IMR-90 (cell line): ENCODE data around the gene GRIA4. TPM values are rescaled to one million over a fixed set of nuclear protein-coding genes. Genes with fewer than 3 reads are reported as not detected.

Source experiments
- ATAC-seq: fragments of 200-7000 bp; cut with Tn5 transposase; 2 replicates; pipeline ENCODE4 v1.9.1; 2020; ENCODE audit warnings: low read depth, mild to moderate bottlenecking, moderate library complexity
- BruUV-seq: library from RNA; stranded (reverse); fragments of 400-500 nt; replicated peaks from 2 replicates; lab custom pipeline; 2021; lab: Mats Ljungman, UMichigan
- CTCF ChIA-PET: fragments of 300-600 bp; formaldehyde crosslinking; extraction: SDS; loops from one replicate; lab custom pipeline; 2021; ENCODE audit warnings: antibody characterized with exemption; lab: Yijun Ruan, JAX
- POLR2A ChIA-PET: fragments of 300-600 bp; sonication (Branson Sonifier 250); formaldehyde crosslinking; loops from one replicate; lab custom pipeline; 2022; ENCODE audit warnings: antibody characterized with exemption; ENCODE audit not compliant: unreplicated experiment; lab: Charles Lee
- DNase-seq: peaks from one replicate; pipeline ENCODE4 v3.0.0; 2013
- H2AFZ ChIP-seq: replicated peaks from 2 replicates; pipeline ENCODE3; 2013; ENCODE audit warnings: low read length, mild to moderate bottlenecking; ENCODE audit not compliant: poor library complexity
- H2AK5ac ChIP-seq: 2 replicates; pipeline ENCODE4 v1.6.1; 2013; ENCODE audit warnings: low read depth, low read length, inconsistent platforms
- H2AK9ac ChIP-seq: replicated peaks from 2 replicates; pipeline ENCODE3; 2013; ENCODE audit warnings: mild to moderate bottlenecking, low read depth, low read length, moderate library complexity; ENCODE audit not compliant: poor library complexity
- H2BK120ac ChIP-seq: 2 replicates; pipeline ENCODE4 v1.6.1; 2013; ENCODE audit warnings: low read depth, low read length, inconsistent platforms
- H2BK15ac ChIP-seq: 3 replicates; pipeline ENCODE4 v1.6.1; 2013; ENCODE audit warnings: low read depth, low read length, inconsistent platforms
- H2BK20ac ChIP-seq: 2 replicates; pipeline ENCODE4 v1.6.1; 2013; ENCODE audit warnings: low read depth, mild to moderate bottlenecking, inconsistent platforms, low read length, moderate library complexity
- H2BK5ac ChIP-seq: 2 replicates; pipeline ENCODE4 v1.6.1; 2013; ENCODE audit warnings: mild to moderate bottlenecking, low read depth, low read length, inconsistent platforms; ENCODE audit not compliant: poor library complexity, severe bottlenecking
- H3K14ac ChIP-seq: replicated peaks from 2 replicates; pipeline ENCODE4 v1.6.1; 2013; ENCODE audit warnings: low read depth, low read length, inconsistent platforms
- H3K18ac ChIP-seq: 2 replicates; pipeline ENCODE4 v1.6.1; 2013; ENCODE audit warnings: low read depth, low read length, control low read depth
- H3K23ac ChIP-seq: 2 replicates; pipeline ENCODE4 v1.6.1; 2013; ENCODE audit warnings: low read depth, low read length, inconsistent platforms
- H3K27ac ChIP-seq: 2 replicates; pipeline ENCODE4 v1.5.1; 2013; ENCODE audit warnings: mild to moderate bottlenecking, control low read depth, low read length; ENCODE audit not compliant: insufficient read depth
- H3K27me3 ChIP-seq: 2 replicates; pipeline ENCODE4 v1.6.1; 2013; ENCODE audit warnings: low read length; ENCODE audit not compliant: control insufficient read depth, insufficient read depth
- H3K36me3 ChIP-seq: 2 replicates; pipeline ENCODE4 v1.6.1; 2013; ENCODE audit warnings: low read length, mixed read lengths; ENCODE audit not compliant: control insufficient read depth, insufficient read depth
- H3K4ac ChIP-seq: 2 replicates; pipeline ENCODE4 v1.6.1; 2013; ENCODE audit warnings: low read depth, low read length, inconsistent platforms
- H3K4me1 ChIP-seq: 2 replicates; pipeline ENCODE4 v1.6.1; 2013; ENCODE audit warnings: low read length, mixed read lengths; ENCODE audit not compliant: control insufficient read depth, insufficient read depth
- H3K4me2 ChIP-seq: 2 replicates; pipeline ENCODE4 v1.6.1; 2013; ENCODE audit warnings: low read depth, mild to moderate bottlenecking, control low read depth, low read length, moderate library complexity
- H3K4me3 ChIP-seq: 2 replicates; pipeline ENCODE4 v1.5.1; 2013; ENCODE audit warnings: low read depth, mild to moderate bottlenecking, control low read depth, low read length, moderate library complexity; ENCODE audit not compliant: insufficient read depth
- H3K56ac ChIP-seq: 2 replicates; pipeline ENCODE4 v1.6.1; 2013; ENCODE audit warnings: low read length, inconsistent platforms; ENCODE audit not compliant: insufficient read depth; ENCODE audit errors: extremely low read depth
- H3K79me1 ChIP-seq, 2 experiments: 2 replicates each; pipeline ENCODE4 v1.6.1; 2013; ENCODE audit warnings: low read length in 2 of 2, inconsistent platforms in 1 of 2, low read depth in 1 of 2
- H3K9ac ChIP-seq: 2 replicates; pipeline ENCODE4 v1.6.1; 2013; ENCODE audit warnings: low read depth, low read length, control low read depth
- H3K9me1 ChIP-seq: 2 replicates; pipeline ENCODE4 v1.6.1; 2013; ENCODE audit warnings: low read length, inconsistent platforms; ENCODE audit not compliant: insufficient read depth
- H3K9me3 ChIP-seq: 2 replicates; pipeline ENCODE4 v1.6.1; 2013; ENCODE audit warnings: low read length; ENCODE audit not compliant: control insufficient read depth, insufficient read depth
- H4K20me1 ChIP-seq: 2 replicates; pipeline ENCODE4 v1.6.1; 2013; ENCODE audit warnings: low read length, inconsistent platforms; ENCODE audit not compliant: insufficient read depth
- H4K5ac ChIP-seq: 2 replicates; pipeline ENCODE4 v1.6.1; 2013; ENCODE audit warnings: mild to moderate bottlenecking, low read depth, low read length, control low read depth
- H4K8ac ChIP-seq, 2 experiments: 2 replicates each; pipeline ENCODE4 v1.6.1; 2013; ENCODE audit warnings: low read depth in 2 of 2, low read length in 2 of 2, control low read depth in 1 of 2, inconsistent platforms in 1 of 2
- H4K91ac ChIP-seq: 2 replicates; pipeline ENCODE4 v1.6.1; 2013; ENCODE audit warnings: low read depth, low read length, inconsistent platforms; ENCODE audit not compliant: insufficient read depth
- CEBPB ChIP-seq: IDR thresholded peaks from 2 replicates; pipeline ENCODE4 v1.6.1; 2012; ENCODE audit warnings: low read depth, low read length, improper control_type of control experiment
- MAZ ChIP-seq: IDR thresholded peaks from 2 replicates; pipeline ENCODE4 v1.6.1; 2012; ENCODE audit warnings: low read depth, mild to moderate bottlenecking, low read length, improper control_type of control experiment, moderate library complexity, borderline replicate concordance
- POLR2A ChIP-seq: IDR thresholded peaks from 2 replicates; pipeline ENCODE4 v1.6.1; 2012; ENCODE audit warnings: mild to moderate bottlenecking, low read depth, low read length
- RAD21 ChIP-seq: IDR thresholded peaks from 2 replicates; pipeline ENCODE4 v1.6.1; 2012; ENCODE audit warnings: low read length, improper control_type of control experiment
- SMC3 ChIP-seq: fragments of 150-350 bp; IDR thresholded peaks from 2 replicates; pipeline ENCODE4 v1.6.1; 2016; ENCODE audit warnings: low read depth, mild to moderate bottlenecking, antibody characterized with exemption, low read length, moderate library complexity
- WGBS, 2 experiments: methylation state at CpG; one replicate each; pipeline versions ENCODE4 v1.1.5 to v1.1.7; 2013; ENCODE audit warnings: missing lambda C conversion rate in 2 of 2; ENCODE audit not compliant: insufficient read length in 1 of 2; ENCODE audit errors: extremely low coverage in 2 of 2; 5-methylcytosine and 5-hydroxymethylcytosine counted together
- dilution Hi-C: fragments of 300-500 bp; cut with HindIII; formaldehyde crosslinking; loops from one replicate; pipeline ENCODE4 v1.14.3; 2018; ENCODE audit warnings: low sequenced_read_pairs; ENCODE audit not compliant: unreplicated experiment
- in situ Hi-C: fragments of 300-500 bp; cut with MboI; formaldehyde crosslinking; loops from 3 replicates; pipeline ENCODE4 v1.14.3; 2019; ENCODE audit warnings: low sequenced_read_pairs, inconsistent platforms, mixed read lengths
- intact Hi-C: fragments of 100-400 bp; cut with micrococcal nuclease; formaldehyde crosslinking; loops from 2 replicates; pipeline ENCODE4 v1.10.0; 2022
- polyA plus RNA-seq, 3 experiments: library from polyadenylated mRNA; depleted of rRNA; stranded (reverse); fragments of >200 nt; gene quantifications; 2 replicates each; pipeline ENCODE4 v1.2.3, GENCODE V29; 2012; ENCODE audit warnings: low replicate concordance in 1 of 3
- total RNA-seq: library from RNA; depleted of rRNA; stranded (reverse); fragments of >200 nt; gene quantifications from 2 replicates; pipeline ENCODE4 v1.2.3, GENCODE V29; 2012

GRIA4 gene
- total and polyA plus RNA-seq, 2 of the 4 experiments (the other 2 are of a cell fraction) = 0.36 to 1.0 TPM

- ATAC-seq (no peak), DNase-seq (no peak)
- Histone ChIP-seq H3K27ac (no peak overlapping the region), H3K79me1 (no peaks in the 10 kb centered on the region), H3K9me1 (no peaks in the 10 kb centered on the region), H3K4me2 (no peak overlapping the region), H3K18ac (no peak overlapping the region), H4K91ac (no peak overlapping the region), H4K5ac (no peak overlapping the region), H3K14ac (no peak overlapping the region), H2AFZ (no peak overlapping the region), H3K23ac (no peak overlapping the region), H4K8ac (no peak overlapping the region), H3K56ac (no peak overlapping the region), H3K4me3 (no peak overlapping the region), H2AK5ac (no peak overlapping the region), H2BK120ac (no peak overlapping the region), H3K9ac (no peak overlapping the region), H3K36me3 (no peaks in the 10 kb centered on the region), H2BK20ac (no peak overlapping the region), H3K9me3 (no peaks in the 10 kb centered on the region), H3K4me1 (no peaks in the 10 kb centered on the region), H3K4ac (no peak overlapping the region), H4K20me1 (no peaks in the 10 kb centered on the region), H2AK9ac (no peak overlapping the region), H2BK15ac (no peak overlapping the region), H3K27me3 (no peaks in the 10 kb centered on the region), H2BK5ac (no peak overlapping the region)
- no CpG with 5 or more reads among the region's 4 CpGs for WGBS, 2 experiments
- dilution Hi-C loops = no loop called here
- intact Hi-C loops = no loop called here
- in situ Hi-C loops = no loop called here
- BruUV-seq = no TSS peak
- ChIA-PET CTCF (no interaction called here), POLR2A (no interaction called here)
- TF ChIP-seq SMC3 (no peak), POLR2A (no peak), CEBPB (no peak), MAZ (no peak), RAD21 (no peak)
Measured at GRCh38 chr11:105648762-105649161, 38.9 kb downstream of the GRIA4 start.
